GM03348 (cell line): Measurements from ENCODE around the gene MAP4K4.

Experiments used
- DNase-seq: peaks from one replicate; pipeline ENCODE4 v3.0.0; 2012; ENCODE audit warnings: low spot score

Gene MAP4K4

GRCh38 chr2:101692766-101693165 lies 4.7 kb upstream of the MAP4K4 start:
- DNase-seq = no peak

DNA sequence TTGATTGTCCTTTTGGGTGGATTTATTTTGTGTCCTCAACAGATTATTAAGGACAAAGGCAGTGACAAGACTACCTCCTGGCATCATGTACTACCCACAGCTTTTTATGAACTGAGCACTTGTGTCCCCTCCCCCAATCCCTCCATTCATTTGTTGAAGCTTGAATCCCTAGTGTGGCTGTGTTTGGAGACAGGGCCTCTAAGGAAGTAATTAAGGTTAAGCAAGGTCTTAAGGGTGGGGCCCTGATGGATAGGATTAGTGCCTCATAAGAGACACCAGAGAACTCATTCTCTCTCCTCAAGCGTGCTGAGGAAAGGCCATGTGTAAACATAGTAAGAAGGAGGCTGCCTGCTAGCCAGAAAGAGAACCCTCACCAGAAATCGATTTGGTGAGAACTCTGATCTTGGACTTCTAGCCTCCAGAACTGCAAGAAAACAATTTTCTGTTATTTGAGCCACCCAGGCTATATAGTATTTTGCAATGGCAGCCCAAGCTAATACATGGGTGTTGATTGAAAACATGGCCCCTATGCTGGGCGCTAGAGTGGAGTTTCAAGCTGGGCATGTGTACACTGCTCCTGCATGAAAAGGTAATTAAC lies 3.4 kb upstream of the MAP4K4 start:
- DNase-seq = no peak

DNA sequence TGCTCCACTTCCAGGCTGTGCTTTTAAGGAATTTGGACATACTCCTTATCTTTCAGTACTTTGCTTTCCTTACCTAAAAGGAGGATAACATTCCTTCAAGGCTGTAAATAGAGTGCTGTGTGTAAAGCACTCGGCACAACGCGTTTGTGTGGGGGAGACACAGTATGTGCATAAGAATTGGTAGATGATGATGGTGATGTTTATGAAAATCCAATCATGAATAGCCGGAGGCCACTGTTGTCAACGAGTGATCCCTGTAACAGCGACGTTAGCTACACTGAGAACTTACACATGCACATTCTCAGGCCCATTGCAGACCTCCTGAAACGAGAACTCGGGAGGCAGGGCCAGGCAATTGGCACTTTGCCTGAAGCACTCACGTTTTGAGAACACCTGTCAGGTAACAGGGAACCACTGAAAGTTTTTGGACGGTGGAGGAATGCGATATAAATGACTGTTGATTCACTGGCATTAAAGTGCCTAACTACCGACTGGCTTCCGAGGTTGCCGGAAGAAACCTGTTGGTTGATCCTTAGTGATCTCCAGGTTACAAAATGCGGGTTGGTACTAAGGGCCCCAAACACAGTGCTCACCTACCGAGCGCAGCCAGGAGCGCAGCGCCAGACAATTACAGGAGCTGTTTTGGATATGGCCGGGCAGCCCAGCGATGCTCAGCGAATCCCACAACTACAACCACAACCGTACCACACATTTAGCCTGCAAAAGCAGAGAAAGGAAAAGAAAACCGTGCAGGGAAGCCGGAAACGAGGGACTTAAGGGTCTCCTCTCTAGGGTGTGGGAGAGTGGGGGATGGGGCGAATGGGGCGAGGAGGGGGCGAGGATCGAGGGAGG lies 1.0 kb upstream of the MAP4K4 start:
- no peak for DNase-seq

DNA sequence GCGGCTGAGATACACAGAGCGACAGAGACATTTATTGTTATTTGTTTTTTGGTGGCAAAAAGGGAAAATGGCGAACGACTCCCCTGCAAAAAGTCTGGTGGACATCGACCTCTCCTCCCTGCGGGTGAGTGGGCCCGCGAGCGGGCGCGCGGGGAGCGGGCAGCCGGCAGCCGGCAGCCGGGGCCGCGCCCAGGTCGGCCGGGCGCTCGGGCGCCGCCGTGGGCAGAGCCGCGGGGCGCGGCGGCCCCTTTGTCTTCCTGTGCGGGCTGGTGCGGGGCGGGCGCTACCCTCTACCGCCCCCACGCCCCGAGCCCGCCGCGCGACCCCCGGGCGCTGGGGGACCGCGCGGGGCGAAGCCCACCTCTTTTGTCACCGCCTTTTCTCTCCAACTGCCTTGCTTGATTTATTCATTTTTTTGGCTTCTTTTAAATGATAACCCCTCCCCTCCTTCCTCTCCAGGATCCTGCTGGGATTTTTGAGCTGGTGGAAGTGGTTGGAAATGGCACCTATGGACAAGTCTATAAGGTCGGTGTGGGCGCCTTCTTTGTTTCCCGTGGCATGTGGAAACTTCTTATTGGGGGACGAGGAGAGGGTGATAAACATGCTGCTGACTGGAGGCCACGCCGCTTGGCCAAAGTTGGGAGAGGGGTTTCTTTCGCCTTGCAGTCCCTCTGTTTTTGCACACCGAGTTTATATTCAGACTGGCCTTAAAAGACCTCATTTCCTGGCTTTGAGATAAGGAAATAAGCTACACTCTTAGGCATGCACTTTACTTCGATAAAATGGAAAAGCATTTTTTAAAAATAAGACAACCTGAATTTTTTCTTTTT lies 722 bp downstream of the MAP4K4 start:
- DNase-seq = peak; percentile 62

DNA sequence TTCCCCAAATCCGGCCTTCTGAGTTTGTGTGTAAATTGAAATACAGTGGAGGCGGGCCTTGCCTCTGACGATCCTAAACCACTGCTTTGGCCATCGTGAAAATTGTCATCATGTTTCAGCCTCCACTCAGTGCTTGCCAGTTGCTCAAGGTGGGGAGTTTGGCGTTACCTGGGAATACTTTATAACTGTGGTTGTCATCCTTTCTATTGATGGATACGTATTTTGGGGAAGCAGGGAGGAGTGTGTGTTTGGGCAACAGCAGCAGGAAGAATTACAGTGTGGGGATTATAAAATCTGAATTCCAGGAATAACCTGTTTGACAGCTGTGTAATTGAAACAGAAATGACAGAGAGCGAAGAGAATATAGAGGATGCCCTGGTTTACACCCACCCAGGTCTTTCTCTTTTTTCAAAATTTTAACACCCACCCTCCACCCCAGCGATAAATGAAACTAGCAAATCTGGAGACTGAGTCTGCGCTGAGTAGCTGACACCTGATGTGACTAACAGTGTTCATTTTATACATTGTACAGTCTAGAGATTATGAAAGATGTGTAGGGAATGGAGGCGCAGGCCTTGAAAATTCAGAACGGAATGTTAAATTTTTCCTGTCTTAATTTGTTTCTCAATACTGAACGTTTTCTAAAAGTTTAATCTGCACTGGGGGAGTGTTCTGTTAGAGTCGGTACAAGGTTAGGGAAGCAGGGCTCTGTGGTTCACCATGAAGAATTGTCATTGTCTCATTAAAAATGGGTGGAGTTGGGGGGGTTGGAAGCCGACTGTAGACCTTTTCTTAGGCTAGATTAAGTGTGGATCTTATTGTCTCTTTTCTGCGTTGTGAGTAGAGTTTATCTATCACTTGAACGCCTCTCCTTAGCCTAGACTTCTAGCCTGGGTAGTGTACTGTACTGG lies 1.6 kb downstream of the MAP4K4 start:
- DNase-seq = no peak

- peak; percentile 48 for DNase-seq
These were observed 2.4 kb downstream of the MAP4K4 start for GRCh38 chr2:101699755-101700461.

DNA sequence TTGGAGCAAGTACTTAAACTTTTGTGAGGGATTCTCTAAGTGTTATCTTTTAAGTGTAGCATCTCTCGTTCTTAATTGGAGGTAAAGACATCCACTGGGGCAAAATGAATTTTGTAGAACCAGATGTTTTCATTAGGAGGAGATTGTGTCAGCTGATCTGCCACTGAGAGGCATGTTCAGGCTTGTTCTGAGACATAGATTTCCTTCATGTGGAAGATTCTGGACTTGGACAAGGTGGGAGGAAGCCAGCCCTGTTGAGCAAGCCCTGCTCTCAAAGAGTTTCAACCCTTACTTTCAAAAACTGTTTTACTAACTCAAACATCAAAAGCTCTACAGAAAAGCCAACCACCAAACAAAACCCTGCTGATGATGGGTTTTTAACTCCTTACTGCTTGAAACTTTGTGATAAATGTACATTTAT lies 6.5 kb downstream of the MAP4K4 start:
- DNase-seq = peak; percentile 87

DNA sequence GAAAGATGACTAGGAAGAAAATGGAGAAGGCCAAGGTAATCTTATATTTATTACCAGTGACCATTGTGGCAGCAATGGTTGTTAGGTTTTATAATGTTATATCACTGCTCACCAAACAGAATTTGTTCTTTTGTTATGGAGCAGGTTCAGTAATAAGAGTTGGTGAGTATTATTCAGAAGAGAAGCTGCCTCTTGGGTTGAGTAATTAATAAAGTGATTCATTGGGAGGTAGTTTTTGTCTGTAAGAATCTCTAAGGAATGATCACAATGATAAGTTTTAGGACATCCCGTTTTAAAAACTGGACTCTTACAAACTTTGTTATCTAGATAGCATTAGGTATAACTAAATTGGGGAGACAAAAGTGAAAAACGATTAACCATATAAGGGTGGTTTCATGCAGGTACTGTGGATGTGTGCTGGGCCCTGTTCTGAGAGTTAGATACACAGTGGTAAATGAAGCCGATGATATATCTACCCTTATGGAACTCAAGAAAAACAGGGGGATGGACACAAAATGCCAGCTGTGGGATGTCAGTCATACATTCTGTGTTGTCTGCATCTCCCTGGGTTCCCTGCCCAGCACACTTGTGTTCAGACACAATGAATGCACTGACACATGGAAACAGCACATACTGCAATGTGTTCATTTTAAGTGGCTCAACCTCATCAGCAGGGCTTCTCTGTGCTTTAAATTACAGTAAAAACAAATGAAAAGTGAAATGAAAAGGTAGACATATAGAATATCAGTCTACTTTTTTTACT lies 7.5 kb downstream of the MAP4K4 start:
- peak; percentile 48 for DNase-seq

DNA sequence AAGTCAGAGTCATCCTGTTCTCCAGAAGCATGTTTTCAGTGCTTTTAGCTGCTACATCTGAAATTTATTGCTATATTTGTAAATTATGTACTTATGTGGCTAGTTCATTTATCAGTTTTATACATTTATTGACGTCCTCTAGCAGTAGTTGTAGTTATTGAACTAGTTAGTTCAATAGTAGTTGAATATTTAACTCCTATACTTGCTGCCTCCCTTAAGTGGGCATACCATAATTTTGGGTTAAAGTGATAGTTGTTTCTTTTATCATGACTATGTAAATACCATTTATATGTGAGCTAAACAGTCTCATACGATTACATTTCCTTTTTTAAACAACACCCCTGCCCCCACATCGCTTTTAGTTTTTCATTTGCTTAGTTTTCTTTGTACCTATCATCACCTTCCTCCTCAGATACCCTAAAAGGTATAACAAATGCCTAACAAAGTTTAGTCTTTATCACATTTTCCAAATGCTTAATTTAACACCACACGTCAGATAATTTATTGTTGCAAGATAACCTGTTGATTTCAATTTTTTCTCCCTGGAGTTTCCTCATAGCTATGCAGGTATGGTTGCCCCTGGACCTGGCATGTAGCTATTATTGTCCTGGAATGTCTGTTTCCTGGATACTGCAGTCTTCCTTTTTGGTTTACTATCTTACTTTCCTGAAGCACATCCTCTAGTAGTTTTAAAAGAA lies 8.8 kb downstream of the MAP4K4 start:
- DNase-seq = no peak

GRCh38 chr2:101706819-101707177 lies 9.3 kb downstream of the MAP4K4 start:
- DNase-seq = no peak

- DNase-seq = no peak
These were observed 12.5 kb downstream of the MAP4K4 start for GRCh38 chr2:101710036-101710435.

GRCh38 chr2:101710471-101711318 lies 13.2 kb downstream of the MAP4K4 start:
- DNase-seq = peak; percentile 27

DNA sequence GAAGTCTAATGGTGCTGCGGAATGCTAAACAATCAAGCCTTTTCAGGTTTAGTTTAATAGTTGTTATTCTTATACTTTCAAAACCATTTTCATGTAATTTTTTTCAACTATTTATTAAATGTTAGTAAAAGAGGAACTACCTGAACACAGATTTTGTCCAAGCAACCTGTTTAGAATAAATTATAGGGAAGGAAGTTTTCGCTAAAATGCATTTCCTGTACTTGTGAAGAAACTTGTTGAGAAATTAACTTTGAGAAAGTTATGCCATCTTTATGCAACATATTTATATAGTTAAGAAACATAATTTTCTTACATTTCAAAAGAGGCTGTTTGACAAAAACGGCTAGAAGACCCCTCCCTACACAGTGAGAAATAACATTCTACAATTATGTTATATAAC lies 16.6 kb downstream of the MAP4K4 start:
- no peak for DNase-seq

GRCh38 chr2:101717071-101717845 lies 19.8 kb downstream of the MAP4K4 start:
- no peak for DNase-seq

- DNase-seq = no peak
These were observed 21.0 kb downstream of the MAP4K4 start for GRCh38 chr2:101718479-101718878.

DNA sequence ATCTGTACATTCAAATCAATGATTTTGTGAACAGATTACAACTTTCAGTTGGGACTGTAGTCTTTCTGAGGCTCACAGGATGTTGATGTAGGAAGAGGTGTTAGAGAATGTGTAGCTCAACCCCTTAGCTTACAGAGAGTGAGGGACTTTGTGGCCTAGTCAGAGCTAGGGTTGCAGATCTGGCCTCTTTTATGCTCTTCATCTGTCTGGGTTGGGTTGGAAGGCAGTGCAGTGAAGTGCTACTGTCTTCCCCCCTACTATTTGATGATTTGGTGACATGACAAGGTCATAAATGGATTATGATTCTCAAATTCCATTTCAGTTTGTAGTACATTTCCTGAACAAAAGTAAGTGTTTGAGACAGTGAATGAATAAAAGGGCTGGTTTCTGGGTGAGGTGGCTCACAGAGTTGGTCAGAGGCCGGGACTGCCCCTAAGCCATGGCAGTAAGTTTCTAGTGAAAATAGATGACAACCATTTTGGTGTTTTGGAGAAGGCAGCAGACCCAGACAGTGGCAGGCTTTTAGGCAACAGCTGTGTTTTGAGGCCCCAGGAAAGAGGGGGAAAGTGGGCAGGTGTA lies 21.6 kb downstream of the MAP4K4 start:
- DNase-seq = peak; percentile 27

GRCh38 chr2:101720732-101721131 lies 23.2 kb downstream of the MAP4K4 start:
- peak; percentile 62 for DNase-seq

DNA sequence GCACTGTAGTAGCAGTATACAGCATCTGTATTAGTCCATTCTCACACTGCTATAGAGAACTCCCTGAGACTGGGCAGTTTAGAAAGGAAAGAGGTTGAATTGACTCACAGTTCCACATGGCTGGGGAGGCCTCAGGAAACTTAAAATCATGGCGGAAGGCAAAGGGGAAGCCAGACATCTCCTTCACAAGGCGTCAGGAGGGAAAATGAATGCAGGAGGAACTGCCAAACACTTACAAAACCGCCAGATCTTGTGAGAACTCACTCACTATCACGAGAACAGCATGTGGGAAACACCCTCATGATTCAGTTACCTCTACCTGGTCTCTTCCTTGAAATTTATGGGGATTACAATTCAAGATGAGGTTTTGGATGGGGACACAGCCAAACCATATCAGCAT lies 25.4 kb downstream of the MAP4K4 start:
- DNase-seq = no peak
